ENCODE data around the gene LSAMP. TPM values are rescaled to one million over a fixed set of nuclear protein-coding genes. Genes with fewer than 3 reads are reported as not detected.

LSAMP gene
- total RNA-seq, 1 donor from 2014 or later, result 3.9 TPM

DNA sequence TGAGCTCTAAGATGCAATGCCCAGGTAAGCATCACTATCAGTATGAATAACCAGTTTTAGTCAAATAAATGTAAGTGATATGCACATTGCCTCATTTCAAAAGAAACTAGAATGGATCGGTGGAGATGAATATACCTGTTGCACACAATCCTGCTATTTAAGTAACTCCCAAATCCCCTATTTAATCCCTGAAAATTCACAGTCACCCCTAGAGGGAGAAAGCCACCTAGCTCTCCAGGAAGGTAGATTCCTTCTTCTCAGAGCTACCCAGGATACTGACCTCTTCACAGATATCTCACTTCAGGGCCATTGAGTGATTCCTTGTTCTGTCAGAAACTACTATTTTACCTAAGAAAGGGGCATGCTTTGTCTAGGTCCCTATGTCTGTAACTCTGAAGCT is 11.7 kb downstream of the LSAMP start:
- Histone ChIP-seq H3K27me3 (no peaks in the 10 kb centered on the region), H3K4me1 (no peaks in the 10 kb centered on the region), H3K27ac (no peak overlapping the region), H3K9me3 (no peaks in the 10 kb centered on the region), H3K36me3 (no peaks in the 10 kb centered on the region), H3K4me3 (no peak overlapping the region)
- intact Hi-C loops (cut with DNase I), result no loop called here
- TF ChIP-seq CTCF (IDR thresholded peaks at IDR 0.05), result no peak
- TF ChIP-seq POLR2AphosphoS5 (IDR thresholded peaks at IDR 0.05; ENCODE audit: insufficient read depth in 1 of 2, low read depth in 1 of 2), result no peak
- no peak for TF ChIP-seq POLR2A (IDR thresholded peaks at IDR 0.05)
- no peak for DNase-seq (ENCODE audit: extremely low spot score in 2 of 2)

DNA sequence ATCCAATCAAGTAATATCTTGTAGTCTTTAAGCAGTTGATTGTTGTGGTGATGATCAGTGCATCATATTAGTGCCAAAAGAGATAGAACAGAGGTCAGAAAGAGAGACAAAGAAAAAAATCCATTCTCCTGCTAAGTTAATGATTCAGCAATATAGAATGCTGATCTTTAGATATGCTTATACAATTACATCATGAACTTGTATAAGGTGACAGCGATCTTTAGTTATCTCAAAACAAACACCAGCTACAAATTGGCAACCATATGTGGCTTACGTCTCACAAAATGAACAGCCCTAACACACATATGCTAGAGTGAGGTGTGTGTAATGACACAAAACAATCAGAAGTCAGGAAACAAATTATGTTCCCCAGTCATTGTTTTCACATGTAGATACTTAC is 12.5 kb downstream of the LSAMP start:
- H3K4me1 ChIP-seq, result no peaks in the 10 kb centered on the region
- DNase-seq (ENCODE audit: extremely low spot score in 2 of 2), result no peak
- intact Hi-C loops (cut with DNase I), result no loop called here
- H3K36me3 ChIP-seq, result no peaks in the 10 kb centered on the region
- no peak overlapping the region for H3K4me3 ChIP-seq
- TF ChIP-seq POLR2AphosphoS5 (IDR thresholded peaks at IDR 0.05; ENCODE audit: insufficient read depth in 1 of 2, low read depth in 1 of 2) (no peak), POLR2A (IDR thresholded peaks at IDR 0.05) (no peak)
- H3K27ac ChIP-seq, result no peak overlapping the region
- H3K27me3 ChIP-seq, result no peaks in the 10 kb centered on the region
- no peaks in the 10 kb centered on the region for H3K9me3 ChIP-seq

DNA sequence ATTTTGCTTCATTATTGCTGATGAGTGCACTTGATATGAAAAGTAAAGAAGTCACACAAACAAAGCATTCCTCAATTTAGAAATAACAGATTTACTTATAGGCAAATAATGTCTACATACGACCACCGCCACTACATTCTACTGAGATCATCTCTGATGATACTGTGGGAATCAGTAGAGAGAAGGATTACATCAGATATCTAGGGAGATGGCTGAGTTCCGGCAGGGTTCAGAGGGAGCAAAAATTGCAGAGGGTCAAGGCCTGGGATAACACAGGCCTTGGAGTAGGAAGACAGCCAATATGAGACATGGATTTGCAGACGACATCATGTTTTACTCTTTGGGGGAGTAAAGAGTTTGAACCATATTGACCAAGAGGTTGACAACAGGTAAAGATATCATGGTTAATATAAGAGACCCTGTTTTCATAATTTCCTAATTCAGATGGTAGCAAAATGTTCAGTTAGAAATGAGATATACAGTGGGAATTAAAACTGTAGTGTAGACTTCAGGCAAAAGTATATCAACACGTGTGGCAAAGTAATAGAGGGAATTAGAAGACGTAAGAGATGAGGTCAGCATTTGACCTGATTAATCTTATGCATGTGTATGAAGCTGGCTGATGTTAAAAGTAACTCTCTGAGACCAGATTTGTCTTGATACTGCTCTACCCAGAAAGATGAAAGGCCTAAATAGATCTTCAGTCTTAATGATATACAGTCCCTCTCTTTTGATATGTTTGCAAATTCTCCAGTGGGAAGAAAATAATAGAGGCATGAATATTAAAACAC is 15.6 kb downstream of the LSAMP start:
- Histone ChIP-seq H3K27me3 (no peaks in the 10 kb centered on the region), H3K4me1 (no peaks in the 10 kb centered on the region), H3K9me3 (no peaks in the 10 kb centered on the region), H3K4me3 (no peak overlapping the region), H3K36me3 (no peaks in the 10 kb centered on the region), H3K27ac (no peak overlapping the region)
- DNase-seq (ENCODE audit: extremely low spot score in 2 of 2), result no peak
- intact Hi-C loops (cut with DNase I), result no loop called here
- TF ChIP-seq CTCF (IDR thresholded peaks at IDR 0.05) (no peak), POLR2AphosphoS5 (IDR thresholded peaks at IDR 0.05; ENCODE audit: insufficient read depth in 1 of 2, low read depth in 1 of 2) (no peak), POLR2A (IDR thresholded peaks at IDR 0.05) (no peak)

GRCh38 chr3:116426036-116426435 is 19.3 kb downstream of the LSAMP start:
- Histone ChIP-seq H3K9me3 (no peaks in the 10 kb centered on the region), H3K27me3 (no peaks in the 10 kb centered on the region), H3K4me3 (no peak overlapping the region), H3K36me3 (no peaks in the 10 kb centered on the region), H3K4me1 (no peaks in the 10 kb centered on the region), H3K27ac (no peak overlapping the region)
- DNase-seq (ENCODE audit: extremely low spot score in 2 of 2), result no peak
- TF ChIP-seq CTCF (IDR thresholded peaks at IDR 0.05) (no peak), POLR2AphosphoS5 (IDR thresholded peaks at IDR 0.05; ENCODE audit: insufficient read depth in 1 of 2, low read depth in 1 of 2) (no peak), POLR2A (IDR thresholded peaks at IDR 0.05) (no peak)
- intact Hi-C loops (cut with DNase I), result no loop called here

DNA sequence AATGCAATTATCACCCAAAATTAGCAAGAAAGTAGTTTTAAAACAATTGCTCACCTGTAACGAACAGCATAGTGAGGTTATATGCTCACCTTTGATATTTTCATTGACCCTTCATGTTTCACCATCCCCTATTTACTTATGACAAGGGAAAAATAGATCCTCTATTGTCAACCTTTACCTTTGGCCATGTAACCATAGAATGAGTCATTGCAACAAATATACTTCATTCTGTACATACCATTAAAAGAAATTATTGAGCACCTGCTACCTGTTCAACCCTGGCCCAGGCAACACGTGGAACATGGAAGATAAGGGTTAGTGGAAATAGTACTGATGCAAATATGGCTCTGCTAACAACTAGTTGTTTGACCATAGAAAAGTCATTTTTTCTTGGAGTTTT is 20.2 kb downstream of the LSAMP start:
- no peaks in the 10 kb centered on the region for H3K27me3 ChIP-seq
- TF ChIP-seq POLR2A (IDR thresholded peaks at IDR 0.05), result no peak
- no peak for TF ChIP-seq POLR2AphosphoS5 (IDR thresholded peaks at IDR 0.05; ENCODE audit: insufficient read depth in 1 of 2, low read depth in 1 of 2)
- no peak for TF ChIP-seq CTCF (IDR thresholded peaks at IDR 0.05)
- no peaks in the 10 kb centered on the region for H3K9me3 ChIP-seq
- DNase-seq (ENCODE audit: extremely low spot score in 2 of 2), result no peak
- no peak overlapping the region for H3K4me3 ChIP-seq
- intact Hi-C loops (cut with DNase I), result no loop called here
- H3K4me1 ChIP-seq, result no peaks in the 10 kb centered on the region
- no peak overlapping the region for H3K27ac ChIP-seq
- H3K36me3 ChIP-seq, result no peaks in the 10 kb centered on the region
